ENCODE results near the gene ARL6IP6. TPM values are rescaled to one million over a fixed set of nuclear protein-coding genes. Genes with fewer than 3 reads are reported as not detected.
"Not testable (repeated sequence)": the region's sequence is repeated elsewhere in the genome, so short reads cannot be mapped to it uniquely, and the experiment has no call there.

ARL6IP6 gene
- total and polyA plus RNA-seq, 3 experiments from 2014 or later: 28.2 to 31.7 (median 29.1) TPM

DNA sequence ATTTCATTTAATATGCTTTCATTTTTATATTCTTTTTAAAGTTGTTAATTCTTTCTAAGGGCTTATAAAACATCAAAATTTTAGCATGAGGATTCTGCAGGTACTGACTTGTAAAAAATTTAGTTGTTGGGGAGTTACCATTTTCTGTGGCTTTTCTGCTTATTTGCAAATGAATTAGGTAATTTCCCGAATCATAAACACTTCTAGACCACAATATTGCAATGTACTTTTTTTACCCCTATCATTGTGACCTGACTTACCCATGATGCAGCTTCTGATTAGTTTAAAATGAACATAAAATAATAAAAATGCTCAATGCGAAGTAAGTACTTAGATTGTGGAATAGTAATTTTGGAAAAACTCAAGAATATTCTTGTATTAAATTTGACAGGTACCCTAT lies 11.4 kb downstream of the ARL6IP6 start:
- ChIA-PET POLR2A (interaction anchor here (0.5 to 2.0 kb wide), 2 partner anchors 13 to 571 kb away, joined by 3 to 6 read pairs; partner anchors contain the start of gene PRPF40A), CTCF (no interaction called here)
- peaks cover 30 to 54% (median 46%) of the 10 kb centered on the region in 3 donors for H3K4me1 Mint-ChIP-seq
- Histone ChIP-seq H3K4me1 (ENCODE audit: insufficient read depth, low read length) (peaks cover 24% of the 10 kb centered on the region), H3K27ac (ENCODE audit: low read depth, low read length) (no peak overlapping the region), H3K4me3 (ENCODE audit: low read length) (no peak overlapping the region), H3K36me3 (ENCODE audit: insufficient read depth, low read length) (no peaks in the 10 kb centered on the region), H3K9me3 (ENCODE audit: low read length) (no peaks in the 10 kb centered on the region), H3K27me3 (ENCODE audit: insufficient read depth, low read length, poor library complexity, severe bottlenecking) (no peaks in the 10 kb centered on the region)
- H3K36me3 Mint-ChIP-seq: peaks cover 0 to 1% (median 1%) of the 10 kb centered on the region in 3 donors
- peak in 1 of 5 donors; percentile 39 for DNase-seq
- H3K27me3 Mint-ChIP-seq: peaks cover 0 to under 1% of the 10 kb centered on the region in 2 donors
- peak overlapping the region in 4 of 7 donors; percentile 15 to 46 (median 26) for H3K4me3 Mint-ChIP-seq
- H3K27ac Mint-ChIP-seq: peak overlapping the region in 6 of 8 donors; percentile 16 to 77 (median 72)
- H3K9me3 Mint-ChIP-seq: peaks cover 0 to 2% (median 0%) of the 10 kb centered on the region in 5 donors

DNA sequence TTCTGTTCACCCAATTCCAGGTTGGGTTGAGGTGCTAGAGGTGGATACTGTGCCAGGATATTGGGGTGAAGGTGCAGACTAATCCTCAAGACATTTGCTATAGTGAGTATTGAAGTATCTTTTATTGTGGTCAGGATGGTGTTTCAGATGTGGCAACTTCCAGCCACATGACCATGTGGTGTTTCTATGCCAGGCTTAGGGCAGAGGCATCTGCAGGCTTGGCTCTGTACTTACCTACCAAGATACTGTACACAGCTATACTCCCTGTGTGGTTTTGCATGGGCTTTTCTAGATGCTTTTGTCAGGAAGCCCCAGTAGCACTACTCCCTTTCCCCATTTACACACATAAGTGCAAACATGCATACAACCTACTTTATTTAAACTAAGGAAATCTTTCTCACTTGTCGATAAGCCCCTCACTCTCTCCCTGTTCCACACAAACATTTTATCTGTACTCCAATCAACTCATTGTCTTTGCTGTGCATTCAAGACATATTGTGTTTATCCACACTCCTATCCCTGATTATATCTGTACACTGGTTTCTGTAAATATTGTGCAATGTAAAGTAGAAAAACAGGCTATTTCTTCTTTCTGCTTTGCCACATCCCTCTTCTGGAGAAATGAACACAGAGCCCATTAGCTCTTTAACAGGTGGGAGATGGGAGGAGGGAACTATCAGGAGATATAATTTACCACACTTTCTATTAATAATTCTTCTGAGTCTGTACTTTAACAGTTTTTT lies 12.3 kb downstream of the ARL6IP6 start:
- Mint-ChIP-seq H3K4me3 (peak overlapping the region; percentile 2 to 62 (median 23)), H3K27ac (peak overlapping the region in 7 of 8 donors; percentile 12 to 76 (median 38)), H3K36me3 (peaks cover 0 to 7% (median 1%) of the 10 kb centered on the region in 3 donors), H3K9me3 (peaks cover 0 to 2% (median 0%) of the 10 kb centered on the region in 5 donors), H3K27me3 (peaks cover 0 to 3% of the 10 kb centered on the region in 2 donors), H3K4me1 (peaks cover 28 to 46% (median 45%) of the 10 kb centered on the region in 3 donors)
- Histone ChIP-seq H3K36me3 (ENCODE audit: insufficient read depth, low read length) (no peaks in the 10 kb centered on the region), H3K4me3 (ENCODE audit: low read length) (no peak overlapping the region), H3K4me1 (ENCODE audit: insufficient read depth, low read length) (peaks cover 24% of the 10 kb centered on the region), H3K27ac (ENCODE audit: low read depth, low read length) (no peak overlapping the region), H3K9me3 (ENCODE audit: low read length) (no peaks in the 10 kb centered on the region), H3K27me3 (ENCODE audit: insufficient read depth, low read length, poor library complexity, severe bottlenecking) (no peaks in the 10 kb centered on the region)
- DNase-seq: peak; percentile 30 to 79 (median 61)
- ChIA-PET CTCF (interaction anchor here (0.7 kb wide), 1 partner anchor 14 kb away, joined by 3 read pairs; the partner anchor contains the start of gene PRPF40A), POLR2A (interaction anchor here (2.0 kb wide), 1 partner anchor 14 kb away, joined by 6 read pairs; the partner anchor contains the start of gene PRPF40A)

DNA sequence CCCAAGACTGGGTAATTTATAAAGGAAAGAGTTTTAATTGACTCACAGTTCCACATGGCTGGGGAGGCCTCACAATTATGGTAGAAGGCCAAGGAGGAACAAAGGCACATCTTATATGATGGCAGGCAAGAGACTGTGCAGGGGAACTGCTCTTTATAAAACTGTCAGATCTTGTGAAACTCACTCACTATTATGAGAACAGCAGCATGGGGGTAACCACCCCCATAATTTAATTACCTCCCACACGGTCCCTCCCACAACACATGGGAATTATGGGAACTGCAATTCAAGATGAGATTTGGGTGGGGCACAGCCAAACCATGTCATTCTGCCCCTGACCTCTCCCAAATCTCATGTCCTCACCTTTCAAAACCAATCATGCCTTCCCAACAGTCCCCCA lies 19.1 kb downstream of the ARL6IP6 start:
- H3K27ac ChIP-seq (ENCODE audit: low read depth, low read length); H3K27me3 Mint-ChIP-seq; H3K4me3 Mint-ChIP-seq; POLR2A ChIA-PET; DNase-seq; H3K27ac Mint-ChIP-seq; H3K36me3 ChIP-seq (ENCODE audit: insufficient read depth, low read length); H3K9me3 ChIP-seq (ENCODE audit: low read length); H3K27me3 ChIP-seq (ENCODE audit: insufficient read depth, low read length, poor library complexity, severe bottlenecking); H3K4me3 ChIP-seq (ENCODE audit: low read length); H3K9me3 Mint-ChIP-seq; H3K4me1 ChIP-seq (ENCODE audit: insufficient read depth, low read length); CTCF ChIA-PET: not testable (repeated sequence)
- Mint-ChIP-seq H3K36me3 (peaks cover 5 to 44% (median 13%) of the 10 kb centered on the region in 3 donors), H3K4me1 (peaks cover 1 to 13% (median 6%) of the 10 kb centered on the region in 3 donors)

DNA sequence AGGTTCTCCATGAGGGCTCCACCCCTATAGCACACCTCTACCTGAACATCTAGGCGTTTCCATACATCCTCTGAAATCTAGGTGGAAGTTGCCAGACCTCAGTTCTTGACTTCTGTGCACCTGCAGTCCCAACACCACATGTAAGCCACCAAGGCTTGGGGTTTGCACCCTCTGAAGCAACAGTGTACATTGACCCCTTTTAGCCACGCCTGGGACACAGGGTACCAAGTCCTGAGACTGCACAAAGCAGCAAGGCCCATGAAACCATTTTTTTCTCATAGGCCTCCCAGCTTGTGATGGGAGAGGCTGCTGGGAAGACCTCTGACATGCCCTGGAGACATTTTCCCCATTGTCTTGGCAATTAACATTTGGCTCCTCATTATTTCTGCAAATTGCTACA lies 20.0 kb downstream of the ARL6IP6 start:
- Mint-ChIP-seq H3K9me3 (no peaks in the 10 kb centered on the region), H3K36me3 (peaks cover 5 to 49% (median 11%) of the 10 kb centered on the region in 3 donors), H3K4me1 (peaks cover 3 to 11% (median 10%) of the 10 kb centered on the region in 3 donors), H3K27ac (no peak overlapping the region), H3K4me3 (no peak overlapping the region), H3K27me3 (peaks cover 0 to 3% of the 10 kb centered on the region in 2 donors)
- H3K4me3 ChIP-seq (ENCODE audit: low read length): no peak overlapping the region
- ChIA-PET POLR2A (no interaction called here), CTCF (interaction anchor here (1.1 kb wide), 1 partner anchor 24 kb away, joined by 4 read pairs; no protein-coding TSS in a partner anchor)
- H3K9me3 ChIP-seq (ENCODE audit: low read length): no peaks in the 10 kb centered on the region
- no peak overlapping the region for H3K27ac ChIP-seq (ENCODE audit: low read depth, low read length)
- no peaks in the 10 kb centered on the region for H3K27me3 ChIP-seq (ENCODE audit: insufficient read depth, low read length, poor library complexity, severe bottlenecking)
- H3K4me1 ChIP-seq (ENCODE audit: insufficient read depth, low read length): no peaks in the 10 kb centered on the region
- H3K36me3 ChIP-seq (ENCODE audit: insufficient read depth, low read length): peaks cover 5% of the 10 kb centered on the region
- no peak for DNase-seq

DNA sequence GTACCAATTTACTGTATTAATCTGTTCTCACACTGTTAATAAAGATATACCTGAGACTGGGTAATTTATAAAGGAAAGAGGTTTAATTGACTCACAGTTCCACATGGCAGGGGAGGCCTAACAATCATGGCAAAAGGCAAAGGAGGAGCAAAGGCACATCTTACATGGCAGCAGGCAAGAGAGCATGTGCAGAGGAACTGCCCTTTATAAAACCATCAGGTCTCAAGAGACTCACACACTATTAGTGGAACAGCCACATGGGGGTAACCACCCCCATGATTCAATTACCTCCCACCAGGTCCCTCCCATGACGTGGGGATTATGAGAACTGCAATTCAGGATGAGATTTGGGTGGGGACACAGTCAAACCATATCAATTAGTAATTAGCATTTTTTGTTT lies 21.3 kb downstream of the ARL6IP6 start:
- CTCF ChIA-PET: not testable (repeated sequence)

DNA sequence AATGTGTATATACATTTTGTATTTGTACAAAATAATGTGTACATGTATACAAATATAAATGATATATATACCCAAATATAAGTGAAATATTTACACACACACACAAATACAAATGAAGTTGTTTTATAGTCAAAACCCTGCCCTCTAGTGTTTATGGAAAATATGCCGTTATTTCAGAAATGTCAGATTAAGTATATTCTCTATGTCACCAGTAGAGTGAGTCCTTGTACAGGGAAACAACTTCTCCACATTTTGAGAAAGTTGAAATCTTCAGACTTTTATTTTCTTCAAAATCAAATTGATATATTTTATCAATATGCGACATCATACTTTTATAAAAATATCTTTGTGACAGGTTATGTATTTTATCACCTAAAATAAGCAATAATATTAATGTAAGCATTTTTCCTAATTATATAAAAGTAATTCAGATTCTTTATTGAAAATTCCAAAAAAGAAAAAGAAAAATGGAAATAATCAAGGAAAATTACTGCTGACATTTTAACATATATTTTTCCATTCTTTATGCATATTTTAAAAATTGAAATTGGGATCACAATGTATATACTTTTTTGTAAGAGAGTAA lies 22.4 kb downstream of the ARL6IP6 start:
- no peak overlapping the region for H3K27ac ChIP-seq (ENCODE audit: low read depth, low read length)
- Mint-ChIP-seq H3K4me3 (no peak overlapping the region), H3K36me3 (peaks cover 5 to 47% (median 11%) of the 10 kb centered on the region in 3 donors), H3K9me3 (no peaks in the 10 kb centered on the region), H3K27ac (no peak overlapping the region), H3K27me3 (no peaks in the 10 kb centered on the region), H3K4me1 (peaks cover 5 to 15% (median 7%) of the 10 kb centered on the region in 3 donors)
- no peaks in the 10 kb centered on the region for H3K4me1 ChIP-seq (ENCODE audit: insufficient read depth, low read length)
- no peak overlapping the region for H3K4me3 ChIP-seq (ENCODE audit: low read length)
- H3K9me3 ChIP-seq (ENCODE audit: low read length): no peaks in the 10 kb centered on the region
- H3K36me3 ChIP-seq (ENCODE audit: insufficient read depth, low read length): peaks cover 5% of the 10 kb centered on the region
- peak in 2 of 5 donors; percentile 36 to 40 for DNase-seq
- CTCF ChIA-PET: interaction anchor here (0.6 to 1.0 kb wide), 2 partner anchors 24 to 565 kb away, joined by 3 to 4 read pairs; partner anchors contain the start of gene PRPF40A
- POLR2A ChIA-PET: no interaction called here
- no peaks in the 10 kb centered on the region for H3K27me3 ChIP-seq (ENCODE audit: insufficient read depth, low read length, poor library complexity, severe bottlenecking)

More for the DNA sequence above, 21.3 kb downstream of the ARL6IP6 start:
- H3K27ac ChIP-seq (ENCODE audit: low read depth, low read length); H3K27me3 Mint-ChIP-seq; H3K27me3 ChIP-seq (ENCODE audit: insufficient read depth, low read length, poor library complexity, severe bottlenecking); POLR2A ChIA-PET; H3K9me3 Mint-ChIP-seq; H3K4me3 Mint-ChIP-seq; DNase-seq; H3K36me3 ChIP-seq (ENCODE audit: insufficient read depth, low read length); H3K4me3 ChIP-seq (ENCODE audit: low read length); H3K9me3 ChIP-seq (ENCODE audit: low read length); H3K27ac Mint-ChIP-seq; H3K4me1 ChIP-seq (ENCODE audit: insufficient read depth, low read length): not testable (repeated sequence)
- Mint-ChIP-seq H3K4me1 (peaks cover 2 to 10% (median 5%) of the 10 kb centered on the region in 3 donors), H3K36me3 (peaks cover 5 to 49% (median 11%) of the 10 kb centered on the region in 3 donors)

DNA sequence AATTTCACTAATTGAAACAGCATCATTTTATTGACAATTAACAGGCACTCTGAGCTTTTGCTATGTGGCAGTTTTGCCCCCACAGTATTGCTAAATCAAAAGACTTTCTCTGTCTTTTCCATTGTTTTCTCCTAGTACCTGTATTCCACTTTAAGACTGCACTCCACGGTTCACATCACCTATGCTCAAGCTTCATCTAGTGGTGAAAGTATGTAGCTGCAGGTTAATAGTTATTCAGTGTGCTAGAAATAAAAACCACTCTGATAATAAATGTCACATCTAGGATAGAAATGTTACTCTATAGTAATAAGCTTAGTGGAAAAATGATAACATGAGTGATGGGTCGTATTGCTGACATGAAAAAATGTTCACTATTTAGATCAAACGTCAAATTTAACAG lies 24.6 kb downstream of the ARL6IP6 start:
- POLR2A ChIA-PET: interaction anchor here (0.7 kb wide), 1 partner anchor 29 kb away, joined by 3 read pairs; no protein-coding TSS in a partner anchor
- Histone ChIP-seq H3K27ac (ENCODE audit: low read depth, low read length) (no peak overlapping the region), H3K9me3 (ENCODE audit: low read length) (no peaks in the 10 kb centered on the region), H3K36me3 (ENCODE audit: insufficient read depth, low read length) (no peaks in the 10 kb centered on the region), H3K4me3 (ENCODE audit: low read length) (no peak overlapping the region), H3K4me1 (ENCODE audit: insufficient read depth, low read length) (no peaks in the 10 kb centered on the region), H3K27me3 (ENCODE audit: insufficient read depth, low read length, poor library complexity, severe bottlenecking) (no peaks in the 10 kb centered on the region)
- Mint-ChIP-seq H3K9me3 (no peaks in the 10 kb centered on the region), H3K36me3 (peaks cover 5 to 39% (median 13%) of the 10 kb centered on the region in 3 donors), H3K27me3 (no peaks in the 10 kb centered on the region), H3K27ac (no peak overlapping the region), H3K4me1 (peaks cover 7 to 15% (median 10%) of the 10 kb centered on the region in 3 donors), H3K4me3 (no peak overlapping the region)
- DNase-seq: no peak
- CTCF ChIA-PET: interaction anchor here (0.9 to 1.6 kb wide), 6 partner anchors 12 to 706 kb away, joined by 3 read pairs; partner anchors contain the start of gene STAM2

DNA sequence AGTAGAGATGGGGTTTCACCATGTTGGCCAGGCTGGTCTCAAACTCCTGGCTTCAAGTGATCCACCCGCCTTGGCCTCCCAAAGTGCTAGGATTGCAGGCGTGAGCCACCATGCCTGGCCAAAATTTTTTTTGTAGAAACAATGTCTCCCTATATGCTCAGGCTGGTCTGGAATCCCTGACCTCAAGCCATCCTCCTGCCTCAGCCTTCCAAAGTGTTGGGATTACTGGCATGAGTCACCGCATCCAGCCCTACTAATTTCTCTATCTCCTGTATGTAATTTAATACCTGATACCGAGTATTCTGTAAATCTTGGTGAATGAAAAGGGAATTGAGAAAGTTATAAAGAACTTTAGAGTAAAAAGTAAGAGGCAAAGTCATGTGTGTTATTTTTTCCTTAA lies 29.3 kb downstream of the ARL6IP6 start:
- POLR2A ChIA-PET; H3K4me3 ChIP-seq (ENCODE audit: low read length); H3K4me3 Mint-ChIP-seq; H3K4me1 ChIP-seq (ENCODE audit: insufficient read depth, low read length); H3K9me3 ChIP-seq (ENCODE audit: low read length); H3K27ac ChIP-seq (ENCODE audit: low read depth, low read length); H3K9me3 Mint-ChIP-seq; DNase-seq; H3K36me3 ChIP-seq (ENCODE audit: insufficient read depth, low read length); H3K27me3 Mint-ChIP-seq; H3K27me3 ChIP-seq (ENCODE audit: insufficient read depth, low read length, poor library complexity, severe bottlenecking); CTCF ChIA-PET: not testable (repeated sequence)
- peaks cover 13 to 16% (median 15%) of the 10 kb centered on the region in 3 donors for H3K4me1 Mint-ChIP-seq
- H3K36me3 Mint-ChIP-seq: peaks cover 0 to 55% (median 10%) of the 10 kb centered on the region in 3 donors
- H3K27ac Mint-ChIP-seq: peak overlapping the region in 2 of 8 donors; percentile 36 to 55
